H1 (cell line): Measurements from ENCODE around the gene ALS2CL. TPM values are rescaled to one million over a fixed set of nuclear protein-coding genes. Genes with fewer than 3 reads are reported as not detected.

Experiments
- CTCF ChIA-PET: fragments of 300-600 bp; sonication (Branson Sonifier 250); formaldehyde crosslinking; loops from one replicate; lab custom pipeline; 2021; ENCODE audit not compliant: partially characterized antibody; lab: Charles Lee
- POLR2A ChIA-PET: fragments of 300-600 bp; sonication (Branson Sonifier 250); formaldehyde crosslinking; loops from one replicate; lab custom pipeline; 2021; ENCODE audit warnings: inconsistent platforms; ENCODE audit not compliant: partially characterized antibody; lab: Charles Lee
- DNase-seq, 2 experiments: peaks; one replicate each; pipeline versions ENCODE4 v3.0.0 to v3.0.0-alpha.2; 2010 to 2022; ENCODE audit warnings: low spot score in 2 of 2, low read depth in 1 of 2, mixed read lengths in 1 of 2
- FAIRE-seq: peaks from 2 replicates; lab custom pipeline; 2011; peaks lifted over from hg19 to GRCh38; lab: Jason Lieb, UNC
- H2AFZ ChIP-seq: 2 replicates; pipeline ENCODE4 v1.8.1; 2012; ENCODE audit warnings: low read length, inconsistent platforms
- H2AK5ac ChIP-seq: 2 replicates; pipeline ENCODE4 v1.6.1; 2013; ENCODE audit warnings: low read depth, low read length
- H2BK120ac ChIP-seq: replicated peaks from 2 replicates; pipeline ENCODE3; 2013; ENCODE audit warnings: low read depth, low read length, inconsistent platforms
- H2BK12ac ChIP-seq: 2 replicates; pipeline ENCODE4 v1.6.1; 2013; ENCODE audit warnings: low read depth, low read length
- H2BK15ac ChIP-seq: 2 replicates; pipeline ENCODE4 v1.6.1; 2013; ENCODE audit warnings: low read length
- H2BK20ac ChIP-seq: 2 replicates; pipeline ENCODE4 v1.6.1; 2013; ENCODE audit warnings: low read length
- H2BK5ac ChIP-seq: 2 replicates; pipeline ENCODE4 v1.6.1; 2013; ENCODE audit warnings: low read depth, low read length
- H3K14ac ChIP-seq: 2 replicates; pipeline ENCODE4 v1.6.1; 2013; ENCODE audit warnings: inconsistent platforms; ENCODE audit not compliant: insufficient read length
- H3K18ac ChIP-seq: 2 replicates; pipeline ENCODE4 v1.6.1; 2013; ENCODE audit warnings: low read length; ENCODE audit errors: extremely low read depth
- H3K23ac ChIP-seq: 2 replicates; pipeline ENCODE4 v1.6.1; 2013; ENCODE audit warnings: inconsistent platforms; ENCODE audit not compliant: insufficient read length
- H3K23me2 ChIP-seq: 2 replicates; pipeline ENCODE4 v1.6.1; 2013; ENCODE audit warnings: low read depth, low read length
- H3K27ac ChIP-seq: 2 replicates; pipeline ENCODE4 v1.6.1; 2011; ENCODE audit warnings: low read depth, low read length, inconsistent platforms
- H3K27me3 ChIP-seq, 4 experiments: replicated peaks in 1 of 4; 1 replicate in 1 of 4; 2 replicates in 3 of 4; pipeline versions ENCODE4 v1.6.1 to v1.8.1; 2011 to 2013; ENCODE audit warnings: low read length in 3 of 4, mild to moderate bottlenecking in 3 of 4, inconsistent platforms in 2 of 4, mixed read lengths in 2 of 4, moderate library complexity in 1 of 4; ENCODE audit not compliant: control insufficient read depth in 3 of 4, insufficient read depth in 3 of 4; ENCODE audit errors: extremely low read depth in 1 of 4
- H3K36me3 ChIP-seq, 4 experiments: 2 replicates each; pipeline versions ENCODE4 v1.6.1 to v1.8.1; 2011 to 2013; ENCODE audit warnings: mild to moderate bottlenecking in 4 of 4, low read length in 3 of 4, moderate library complexity in 2 of 4, control low read depth in 1 of 4, inconsistent platforms in 1 of 4; ENCODE audit not compliant: insufficient read depth in 4 of 4, control insufficient read depth in 2 of 4
- H3K4ac ChIP-seq: replicated peaks from 2 replicates; pipeline ENCODE3; 2013; ENCODE audit warnings: low read length, low read depth, mixed read lengths, inconsistent platforms; ENCODE audit not compliant: insufficient read length
- H3K4me1 ChIP-seq, 4 experiments: replicated peaks in 1 of 4; 1 replicate in 1 of 4; 2 replicates in 3 of 4; pipeline versions ENCODE4 v1.6.1 to v1.8.1; 2011 to 2013; ENCODE audit warnings: low read length in 3 of 4, inconsistent platforms in 2 of 4, mixed read lengths in 1 of 4; ENCODE audit not compliant: insufficient read depth in 4 of 4, control insufficient read depth in 3 of 4
- H3K4me2 ChIP-seq, 2 experiments: 2 replicates each; pipeline versions ENCODE4 v1.6.1 to v1.8.1; 2011 to 2013; ENCODE audit warnings: low read depth in 2 of 2, low read length in 2 of 2, control low read depth in 1 of 2, inconsistent platforms in 1 of 2, mild to moderate bottlenecking in 1 of 2; ENCODE audit not compliant: insufficient read depth in 1 of 2
- H3K4me3 ChIP-seq, 4 experiments: fragments of 200-600, 300-600 bp in 1 of 4; sonication (generic), shearing (Covaris generic), sonication (Bioruptor Twin) in 1 of 4; 2 replicates each; pipeline versions ENCODE4 v1.5.1 to v1.8.1; 2011 to 2016; ENCODE audit warnings: low read length in 4 of 4, low read depth in 3 of 4, control low read depth in 2 of 4, inconsistent platforms in 2 of 4, mild to moderate bottlenecking in 2 of 4, mixed read lengths in 1 of 4, moderate library complexity in 1 of 4; ENCODE audit not compliant: insufficient read depth in 2 of 4; ENCODE audit errors: extremely low read depth in 1 of 4
- H3K56ac ChIP-seq: replicated peaks from 2 replicates; pipeline ENCODE3; 2013; ENCODE audit warnings: low read depth, mild to moderate bottlenecking, mixed read lengths, low read length, inconsistent platforms; ENCODE audit not compliant: insufficient read length
- H3K79me1 ChIP-seq: 2 replicates; pipeline ENCODE4 v1.6.1; 2013; ENCODE audit warnings: low read depth, low read length, control low read depth
- H3K79me2 ChIP-seq, 2 experiments: 2 replicates each; pipeline versions ENCODE4 v1.6.1 to v1.8.1; 2012 to 2013; ENCODE audit warnings: low read length in 2 of 2, mild to moderate bottlenecking in 2 of 2, inconsistent platforms in 1 of 2; ENCODE audit not compliant: insufficient read depth in 2 of 2, control insufficient read depth in 1 of 2
- H3K9ac ChIP-seq, 4 experiments: replicated peaks in 1 of 4; 1 replicate in 1 of 4; 2 replicates in 3 of 4; pipeline versions ENCODE4 v1.6.1 to v1.8.1; 2011 to 2013; ENCODE audit warnings: low read depth in 3 of 4, low read length in 3 of 4, control low read depth in 2 of 4, mild to moderate bottlenecking in 2 of 4, moderate library complexity in 2 of 4, inconsistent platforms in 1 of 4; ENCODE audit errors: extremely low read depth in 1 of 4
- H3K9me3 ChIP-seq, 2 experiments: 2 replicates each; pipeline versions ENCODE4 v1.6.1 to v1.8.1; 2012 to 2013; ENCODE audit warnings: mild to moderate bottlenecking in 2 of 2, moderate library complexity in 2 of 2, control low read depth in 1 of 2, inconsistent platforms in 1 of 2, low read depth in 1 of 2, low read length in 1 of 2, mixed read lengths in 1 of 2; ENCODE audit not compliant: insufficient read depth in 2 of 2
- H4K20me1 ChIP-seq, 2 experiments: replicated peaks in 1 of 2; 2 replicates each; pipeline versions ENCODE3 to v1.8.1; 2011 to 2013; ENCODE audit warnings: inconsistent platforms in 2 of 2, low read length in 2 of 2, mild to moderate bottlenecking in 1 of 2; ENCODE audit not compliant: insufficient read depth in 2 of 2, control insufficient read depth in 1 of 2
- H4K5ac ChIP-seq: 2 replicates; pipeline ENCODE4 v1.6.1; 2013; ENCODE audit warnings: low read length, low read depth, mixed read lengths, inconsistent platforms; ENCODE audit not compliant: insufficient read length
- H4K8ac ChIP-seq: 2 replicates; pipeline ENCODE4 v1.8.0; 2013; ENCODE audit warnings: mild to moderate bottlenecking, moderate library complexity, low read length, inconsistent platforms; ENCODE audit not compliant: insufficient read depth; ENCODE audit errors: extremely low read depth
- H4K91ac ChIP-seq: replicated peaks from 2 replicates; pipeline ENCODE3; 2013; ENCODE audit warnings: low read length, mixed read lengths, inconsistent platforms; ENCODE audit not compliant: insufficient read length
- ATF2 ChIP-seq: IDR thresholded peaks from 2 replicates; pipeline ENCODE4 v1.6.1; 2012; ENCODE audit warnings: low read length, inconsistent platforms
- BCL11A ChIP-seq, 2 experiments: IDR thresholded peaks; one replicate each; pipeline ENCODE4 v1.6.1; 2011; ENCODE audit warnings: low read depth in 2 of 2, low read length in 2 of 2, mild to moderate bottlenecking in 2 of 2
- CBX5 ChIP-seq: fragments of 300-800, 300-1000 bp; sonication (generic); IDR thresholded peaks from 2 replicates; pipeline ENCODE4 v1.7.1; 2016; ENCODE audit warnings: antibody characterized with exemption, low read length, low read depth
- CHD2 ChIP-seq: IDR thresholded peaks from 2 replicates; pipeline ENCODE4 v1.6.1; 2012; ENCODE audit warnings: low read length, improper control_type of control experiment
- HDAC6 ChIP-seq: IDR thresholded peaks from one replicate; pipeline ENCODE4 v1.7.1; 2012; ENCODE audit warnings: low read depth, mild to moderate bottlenecking, inconsistent platforms, low read length, moderate library complexity
- NRF1 ChIP-seq: IDR thresholded peaks from 2 replicates; pipeline ENCODE4 v1.6.1; 2011; ENCODE audit warnings: mild to moderate bottlenecking, low read depth, low read length, improper control_type of control experiment
- RBBP5 ChIP-seq: IDR thresholded peaks from 2 replicates; pipeline ENCODE4 v1.7.1; 2012; ENCODE audit warnings: low read depth, mild to moderate bottlenecking, inconsistent platforms, low read length, moderate library complexity, borderline replicate concordance
- SIN3A ChIP-seq, 2 experiments: IDR thresholded peaks in 1 of 2; conservative IDR thresholded peaks in 1 of 2; 2 replicates each; pipeline ENCODE4 v1.6.1; 2011 to 2012; ENCODE audit warnings: low read length in 2 of 2, improper control_type of control experiment in 1 of 2, low read depth in 1 of 2, mild to moderate bottlenecking in 1 of 2
- SUZ12 ChIP-seq: fragments of 200-600 bp; sonication (generic); IDR thresholded peaks from 2 replicates; pipeline ENCODE4 v1.6.1; 2012; ENCODE audit warnings: mild to moderate bottlenecking, inconsistent platforms, low read length, moderate library complexity, mixed read lengths
- WGBS, 2 experiments: shearing (Covaris generic) in 1 of 2; methylation state at CpG; one replicate each; pipeline versions ENCODE4 v1.1.6 to v1.1.7; 2013 to 2015; ENCODE audit warnings: low lambda C conversion rate in 2 of 2, mixed read lengths in 2 of 2, inconsistent platforms in 1 of 2, low coverage in 1 of 2, missing lambda C conversion rate in 1 of 2; ENCODE audit not compliant: insufficient replicate concordance in 2 of 2, insufficient coverage in 1 of 2, insufficient read length in 1 of 2; ENCODE audit errors: extremely low coverage in 1 of 2, missing lambda C conversion rate in 1 of 2; 5-methylcytosine and 5-hydroxymethylcytosine counted together
- polyA plus RNA-seq, 7 experiments: library from polyadenylated mRNA; depleted of rRNA in 3 of 7; stranded (reverse) in 5 of 7; unstranded in 2 of 7; fragments of >200 nt in 5 of 7; fragments of 200-250 nt in 2 of 7; gene quantifications; 1 replicate in 5 of 7; 2 replicates in 1 of 7; 4 replicates in 1 of 7; pipeline versions ENCODE4 v1.2.1 to v1.2.3, GENCODE V29; 2011 to 2013; ENCODE audit warnings: missing spikeins in 2 of 7, mixed read lengths in 2 of 7
- total RNA-seq: library from RNA; stranded (reverse); fragmentation: NEBNext Ultra II Directional; extraction: Animal tissue kit (Norgen Biotek cat#: 25700); gene quantifications from 2 replicates; pipeline ENCODE4 v1.2.1, GENCODE V29; 2021

ALS2CL gene
- total and polyA plus RNA-seq, 2 of the 8 experiments (the other 6 are each of a cell fraction or from before 2014, with no cell fraction given): 4.8 to 5.4 TPM

GRCh38 chr3:46664971-46665762, 28.3 kb downstream of the ALS2CL start:
- Histone ChIP-seq H3K27me3 (no peaks in the 10 kb centered on the region; a peak in 1 of 7 replicates), H3K14ac (no peak overlapping the region), H3K4ac (no peak overlapping the region), H4K8ac (no peak overlapping the region), H3K9me3 (no peaks in the 10 kb centered on the region), H3K23me2 (no peaks in the 10 kb centered on the region), H4K20me1 (no peaks in the 10 kb centered on the region), H2BK20ac (no peak overlapping the region), H3K36me3 (no peaks in the 10 kb centered on the region), H2AK5ac (no peak overlapping the region), H3K23ac (no peak overlapping the region), H4K5ac (no peak overlapping the region), H2BK15ac (peak overlapping the region; percentile 83; the same call in 1 of the 2 replicates), H3K4me3 (no peak overlapping the region), H4K91ac (no peak overlapping the region), H3K79me1 (no peaks in the 10 kb centered on the region), H3K4me2 (no peak overlapping the region), H2BK120ac (no peak overlapping the region), H3K56ac (no peak overlapping the region), H3K79me2 (no peaks in the 10 kb centered on the region), H2BK5ac (no peak overlapping the region), H3K27ac (no peak overlapping the region), H2AFZ (no peak overlapping the region), H2BK12ac (no peak overlapping the region; the same call in 1 of the 2 replicates), H3K9ac (no peak overlapping the region), H3K18ac (no peak overlapping the region), H3K4me1 (peaks cover 20 to 31% (median 24%) of the 10 kb centered on the region in 4 experiments)
- POLR2A ChIA-PET: interaction anchor here (1.2 kb wide), 2 partner anchors 30 to 35 kb away, joined by 3 read pairs; no protein-coding TSS in a partner anchor
- DNase-seq (no peak), FAIRE-seq (no peak)
- TF ChIP-seq SUZ12 (no peak), SIN3A (conservative IDR thresholded peaks at IDR 0.05 in 1 of 2, IDR thresholded peaks at IDR 0.05 in 1 of 2; ENCODE audit: low read depth in 1 of 2, low read length in 2 of 2) (no peak), ATF2 (no peak), CHD2 (no peak), HDAC6 (no peak), BCL11A (IDR thresholded peaks at IDR 0.05; ENCODE audit: low read depth in 2 of 2, low read length in 2 of 2) (no peak), NRF1 (no peak), RBBP5 (no peak), CBX5 (no peak)
- CTCF ChIA-PET: interaction anchor here (0.6 to 5.7 kb wide), 16 partner anchors 9 to 333 kb away, joined by 3 to 41 read pairs (median 6); partner anchors contain the start of gene MYL3
- 74% methylated on average over 23 of the region's 23 CpGs; no CpG with 5 or more reads in 1 of the 2 experiments for WGBS, 2 experiments
